ENCODE results near the gene RAMP3.

DNA sequence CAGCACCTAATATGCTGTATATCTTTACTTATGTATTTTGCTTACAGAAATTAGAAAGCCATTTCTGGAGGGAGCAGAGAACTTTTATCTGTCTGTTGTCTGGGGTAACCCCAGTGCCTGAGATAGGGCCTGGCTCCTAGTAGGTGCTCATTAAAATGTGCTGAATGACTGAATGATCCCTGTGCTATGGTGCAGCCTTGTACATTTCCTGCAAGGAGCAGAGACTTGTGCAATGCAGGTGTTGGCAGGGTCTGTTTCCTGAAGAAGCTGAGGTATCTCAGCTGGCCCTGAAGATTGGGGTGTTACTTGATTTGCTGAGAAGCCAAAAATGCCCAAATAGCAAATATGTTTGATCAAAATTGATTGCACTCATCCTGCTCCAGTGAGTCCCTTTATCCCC lies 65.5 kb downstream of the RAMP3 start:
- TF ChIP-seq POLR2AphosphoS5 (IDR thresholded peaks at IDR 0.05) (no peak), POLR2A (IDR thresholded peaks at IDR 0.05) (no peak), EP300 (IDR thresholded peaks at IDR 0.05) (no peak)
- TF ChIP-seq, protein P1, sequence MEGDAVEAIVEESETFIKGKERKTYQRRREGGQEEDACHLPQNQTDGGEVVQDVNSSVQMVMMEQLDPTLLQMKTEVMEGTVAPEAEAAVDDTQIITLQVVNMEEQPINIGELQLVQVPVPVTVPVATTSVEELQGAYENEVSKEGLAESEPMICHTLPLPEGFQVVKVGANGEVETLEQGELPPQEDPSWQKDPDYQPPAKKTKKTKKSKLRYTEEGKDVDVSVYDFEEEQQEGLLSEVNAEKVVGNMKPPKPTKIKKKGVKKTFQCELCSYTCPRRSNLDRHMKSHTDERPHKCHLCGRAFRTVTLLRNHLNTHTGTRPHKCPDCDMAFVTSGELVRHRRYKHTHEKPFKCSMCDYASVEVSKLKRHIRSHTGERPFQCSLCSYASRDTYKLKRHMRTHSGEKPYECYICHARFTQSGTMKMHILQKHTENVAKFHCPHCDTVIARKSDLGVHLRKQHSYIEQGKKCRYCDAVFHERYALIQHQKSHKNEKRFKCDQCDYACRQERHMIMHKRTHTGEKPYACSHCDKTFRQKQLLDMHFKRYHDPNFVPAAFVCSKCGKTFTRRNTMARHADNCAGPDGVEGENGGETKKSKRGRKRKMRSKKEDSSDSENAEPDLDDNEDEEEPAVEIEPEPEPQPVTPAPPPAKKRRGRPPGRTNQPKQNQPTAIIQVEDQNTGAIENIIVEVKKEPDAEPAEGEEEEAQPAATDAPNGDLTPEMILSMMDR (IDR thresholded peaks at IDR 0.05), result no peak

All from gastroesophageal sphincter (tissue), 3 donors.